Measurements from ENCODE around the gene DCP1A. TPM values are rescaled to one million over a fixed set of nuclear protein-coding genes. Genes with fewer than 3 reads are reported as not detected.
A peak's percentile ranks its signal among the peaks of the same experiment; 100 is the strongest.
"Not testable (repeated sequence)": the region's sequence is repeated elsewhere in the genome, so short reads cannot be mapped to it uniquely, and the experiment has no call there.

The DCP1A gene
- total RNA-seq, 4 donors from 2014 or later = 20.3 to 23.4 (median 22.5) TPM

DNA sequence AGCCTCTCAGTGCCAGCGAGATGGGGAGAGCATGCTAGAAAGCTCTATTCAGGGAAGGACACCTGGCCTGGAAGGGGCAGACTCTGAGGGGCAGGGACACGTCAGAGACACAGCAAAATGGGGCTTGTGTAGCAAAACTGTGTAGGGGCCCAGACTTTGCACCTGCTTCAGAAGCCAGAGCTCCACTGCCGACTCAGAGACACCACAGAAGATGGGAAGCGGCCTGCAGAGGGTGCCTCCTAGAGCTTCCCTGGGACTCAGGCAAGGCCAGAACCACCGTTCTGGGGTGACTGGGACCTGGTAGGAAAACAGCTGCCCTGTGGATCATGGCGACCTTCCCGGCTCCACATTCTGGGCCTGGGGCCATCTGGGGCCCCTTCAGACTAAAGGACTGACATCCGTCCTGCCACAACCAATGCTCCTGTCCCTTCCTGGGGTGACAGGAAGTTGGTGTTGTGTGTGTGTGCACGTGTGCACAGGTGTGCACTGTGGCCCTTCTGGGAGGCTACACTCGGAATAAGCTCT is 74.1 kb downstream of the DCP1A start:
- Histone ChIP-seq H3K27ac (no peak overlapping the region), H3K27me3 (no peaks in the 10 kb centered on the region), H3K9me3 (no peaks in the 10 kb centered on the region), H3K4me3 (no peak overlapping the region), H3K36me3 (no peaks in the 10 kb centered on the region), H3K4me1 (peaks cover 0 to 20% (median 13%) of the 10 kb centered on the region in 4 donors)
- no peak for TF ChIP-seq CTCF (IDR thresholded peaks at IDR 0.05)
- TF ChIP-seq POLR2A (IDR thresholded peaks at IDR 0.05) = no peak
- no peak for TF ChIP-seq EP300 (IDR thresholded peaks at IDR 0.05)
- no peak for DNase-seq (ENCODE audit: low spot score in 2 of 2)
- WGBS, 2 donors = 78 to 84% methylated on average over 6 to 10 of the region's 10 CpGs

GRCh38 chr3:53269888-53270880 is 77.2 kb downstream of the DCP1A start:
- Histone ChIP-seq H3K36me3 (no peaks in the 10 kb centered on the region), H3K4me1 (peaks cover 0 to 20% (median 13%) of the 10 kb centered on the region in 4 donors), H3K27me3 (no peaks in the 10 kb centered on the region), H3K4me3 (peak overlapping the region in 1 of 4 donors; percentile 23), H3K9me3 (no peaks in the 10 kb centered on the region), H3K27ac (peak overlapping the region in 3 of 4 donors; percentile 78 to 91 (median 80))
- peak; percentile 69 to 84 for DNase-seq (ENCODE audit: low spot score in 2 of 2)
- TF ChIP-seq POLR2A (IDR thresholded peaks at IDR 0.05) (no peak), CTCF (IDR thresholded peaks at IDR 0.05) (peak in 1 of 5 experiments; percentile 16), EP300 (IDR thresholded peaks at IDR 0.05) (peak in 1 of 2 donors; percentile 53)
- 31 to 33% methylated on average over 8 to 11 of the region's 12 CpGs for WGBS, 2 donors

DNA sequence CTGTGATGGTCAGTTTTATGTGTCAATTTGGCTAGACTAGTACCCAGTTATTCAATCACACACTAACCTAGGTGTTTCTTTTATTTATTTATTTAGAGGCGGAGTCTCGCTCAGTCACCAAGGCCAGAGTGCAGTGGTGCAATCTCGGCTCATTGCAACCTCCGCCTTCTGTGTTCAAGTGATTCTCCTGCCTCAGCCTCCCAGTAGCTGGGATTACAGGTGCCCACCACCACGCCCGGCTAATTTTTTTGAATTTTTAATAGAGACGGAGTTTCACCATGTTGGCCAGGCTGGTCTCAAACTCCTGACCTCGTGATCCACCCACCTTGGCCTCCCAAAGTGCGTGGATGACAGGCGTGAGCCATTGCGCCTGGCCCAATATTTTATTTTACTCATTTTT is 78.2 kb downstream of the DCP1A start:
- not testable (repeated sequence) for H3K4me3 ChIP-seq; DNase-seq (ENCODE audit: low spot score in 2 of 2); H3K9me3 ChIP-seq; H3K36me3 ChIP-seq; H3K27me3 ChIP-seq
- peaks cover 0 to 20% (median 13%) of the 10 kb centered on the region in 4 donors for H3K4me1 ChIP-seq
- WGBS, 2 donors = 93 to 96% methylated on average over 11 of the region's 11 CpGs
- H3K27ac ChIP-seq = peak overlapping the region in 3 of 4 donors; percentile 78 to 91 (median 80)

DNA sequence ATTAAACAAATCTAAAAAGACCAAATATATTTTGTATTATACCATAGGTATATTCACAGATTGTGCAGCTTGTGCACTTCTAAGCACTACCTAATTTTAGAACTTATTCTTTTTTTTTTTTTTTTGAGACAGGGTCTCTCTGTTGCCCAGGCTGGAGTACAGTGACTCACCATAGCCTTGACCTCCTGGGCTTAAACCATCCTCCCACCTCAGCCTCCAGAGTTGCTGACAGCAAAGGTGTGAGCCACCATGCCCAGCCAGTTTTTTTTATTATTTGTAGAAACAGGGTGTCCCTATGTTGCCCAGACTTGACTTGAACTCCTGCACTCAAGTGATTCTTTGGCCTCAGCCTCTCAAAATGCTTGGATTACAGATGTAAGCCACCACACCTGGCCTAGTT is 79.6 kb downstream of the DCP1A start:
- Histone ChIP-seq H3K27me3 (no peaks in the 10 kb centered on the region), H3K27ac (no peak overlapping the region), H3K4me3 (no peak overlapping the region), H3K36me3 (no peaks in the 10 kb centered on the region), H3K4me1 (peaks cover 0 to 20% (median 13%) of the 10 kb centered on the region in 4 donors), H3K9me3 (no peaks in the 10 kb centered on the region)
- DNase-seq (ENCODE audit: low spot score in 2 of 2) = no peak
- TF ChIP-seq CTCF (IDR thresholded peaks at IDR 0.05) (no peak), POLR2A (IDR thresholded peaks at IDR 0.05) (no peak), EP300 (IDR thresholded peaks at IDR 0.05) (no peak)

DNA sequence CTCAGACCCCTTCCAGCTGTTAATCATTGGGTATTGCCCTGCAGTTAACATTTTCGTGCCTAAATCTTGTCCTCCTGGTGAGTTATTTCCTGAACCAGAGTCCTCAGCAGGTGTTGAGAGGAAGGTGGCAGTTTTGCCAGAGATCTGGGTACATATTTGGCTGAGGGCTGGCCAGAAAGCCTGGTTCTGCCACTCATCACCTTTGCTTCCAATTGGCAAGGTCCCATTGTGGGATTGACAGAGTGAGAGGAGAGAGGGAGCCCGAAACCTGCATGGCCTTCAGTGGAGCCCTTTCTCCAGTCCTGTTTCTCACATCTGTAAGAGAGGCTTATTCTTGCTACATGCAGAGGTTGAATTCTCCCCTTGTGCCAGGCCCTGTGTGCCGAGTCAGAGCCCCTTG is 82.6 kb downstream of the DCP1A start:
- TF ChIP-seq EP300 (IDR thresholded peaks at IDR 0.05) (no peak), CTCF (IDR thresholded peaks at IDR 0.05) (no peak), POLR2A (IDR thresholded peaks at IDR 0.05) (no peak)
- H3K9me3 ChIP-seq = no peaks in the 10 kb centered on the region
- no peak overlapping the region for H3K27ac ChIP-seq
- WGBS, 2 donors = 69 to 73% methylated on average over 3 of the region's 3 CpGs
- DNase-seq (ENCODE audit: low spot score in 2 of 2) = no peak
- H3K4me3 ChIP-seq = no peak overlapping the region
- H3K27me3 ChIP-seq = no peaks in the 10 kb centered on the region
- peaks cover 0 to 23% (median 4%) of the 10 kb centered on the region in 4 donors for H3K4me1 ChIP-seq
- no peaks in the 10 kb centered on the region for H3K36me3 ChIP-seq

Data from tibial nerve (tissue), 4 donors.